ENCODE measurements around the gene PTPRN2.
"Not testable (repeated sequence)": the region's sequence is repeated elsewhere in the genome, so short reads cannot be mapped to it uniquely, and the experiment has no call there.

PTPRN2 gene

GRCh38 chr7:157792241-157793086, 795.2 kb downstream of the PTPRN2 start:
- no peak for FAIRE-seq

GRCh38 chr7:157791666-157792065, 796.0 kb downstream of the PTPRN2 start:
- no peak for FAIRE-seq

GRCh38 chr7:157791261-157791660, 796.4 kb downstream of the PTPRN2 start:
- no peak for FAIRE-seq

GRCh38 chr7:157789942-157790341, 797.7 kb downstream of the PTPRN2 start:
- no peak for FAIRE-seq

- FAIRE-seq = no peak
These were observed 798.5 kb downstream of the PTPRN2 start for GRCh38 chr7:157789094-157789493.

- FAIRE-seq = no peak
These were observed 799.0 kb downstream of the PTPRN2 start for GRCh38 chr7:157788573-157788972.

- FAIRE-seq = no peak
These were observed 800.3 kb downstream of the PTPRN2 start for GRCh38 chr7:157787275-157787701.

GRCh38 chr7:157786375-157787274, 801.0 kb downstream of the PTPRN2 start:
- FAIRE-seq = no peak

- no peak for FAIRE-seq
These were observed 802.0 kb downstream of the PTPRN2 start for GRCh38 chr7:157785486-157786186.

GRCh38 chr7:157784979-157785441, 802.6 kb downstream of the PTPRN2 start:
- FAIRE-seq = no peak

GRCh38 chr7:157784041-157784835, 803.4 kb downstream of the PTPRN2 start:
- no peak for FAIRE-seq

GRCh38 chr7:157782041-157782440, 805.6 kb downstream of the PTPRN2 start:
- no peak for FAIRE-seq

GRCh38 chr7:157780721-157781120, 806.9 kb downstream of the PTPRN2 start:
- FAIRE-seq = no peak

- FAIRE-seq = no peak
These were observed 807.3 kb downstream of the PTPRN2 start for GRCh38 chr7:157780312-157780711.

GRCh38 chr7:157779206-157779605, 808.4 kb downstream of the PTPRN2 start:
- no peak for FAIRE-seq

- not testable (repeated sequence) for FAIRE-seq
These were observed 810.3 kb downstream of the PTPRN2 start for GRCh38 chr7:157777194-157777762.

- FAIRE-seq = no peak
These were observed 811.9 kb downstream of the PTPRN2 start for GRCh38 chr7:157775560-157776332.

- FAIRE-seq = no peak
These were observed 812.5 kb downstream of the PTPRN2 start for GRCh38 chr7:157775021-157775559.

- no peak for FAIRE-seq
These were observed 813.1 kb downstream of the PTPRN2 start for GRCh38 chr7:157774495-157774894.

GRCh38 chr7:157773361-157773760, 814.3 kb downstream of the PTPRN2 start:
- no peak for FAIRE-seq

Measured in islet of Langerhans (tissue), 1 donor.